H9 (cell line): Measurements from ENCODE around the gene RRP1B. TPM values are rescaled to one million over a fixed set of nuclear protein-coding genes. Genes with fewer than 3 reads are reported as not detected.

Experiments
- DNase-seq: peaks from one replicate; pipeline ENCODE4 v3.0.0-alpha.2; 2017
- H2AFZ ChIP-seq: one replicate; pipeline ENCODE4 v1.6.1; 2013; ENCODE audit warnings: mild to moderate bottlenecking, low read length, control low read depth, moderate library complexity
- H2AK5ac ChIP-seq: 2 replicates; pipeline ENCODE4 v1.6.1; 2013; ENCODE audit warnings: low read length, control low read depth, mixed read lengths; ENCODE audit not compliant: insufficient read length
- H2BK120ac ChIP-seq: one replicate; pipeline ENCODE4 v1.6.1; 2013; ENCODE audit warnings: low read depth, mild to moderate bottlenecking, low read length, control low read depth, inconsistent platforms; ENCODE audit not compliant: poor library complexity, severe bottlenecking
- H2BK12ac ChIP-seq: 2 replicates; pipeline ENCODE4 v1.6.1; 2013; ENCODE audit warnings: low read length, control low read depth, mixed read lengths, low read depth; ENCODE audit not compliant: insufficient read length
- H2BK15ac ChIP-seq: 2 replicates; pipeline ENCODE4 v1.6.1; 2013; ENCODE audit warnings: low read depth, low read length, control low read depth
- H2BK20ac ChIP-seq: one replicate; pipeline ENCODE4 v1.6.1; 2013; ENCODE audit warnings: low read depth, mild to moderate bottlenecking, low read length, control low read depth, inconsistent platforms; ENCODE audit not compliant: poor library complexity, severe bottlenecking
- H2BK5ac ChIP-seq: 2 replicates; pipeline ENCODE4 v1.6.1; 2013; ENCODE audit warnings: low read length, control low read depth, mixed read lengths; ENCODE audit not compliant: insufficient read length
- H3K14ac ChIP-seq: 2 replicates; pipeline ENCODE4 v1.6.1; 2013; ENCODE audit warnings: low read length, control low read depth; ENCODE audit not compliant: insufficient read depth
- H3K18ac ChIP-seq: 2 replicates; pipeline ENCODE4 v1.6.1; 2013; ENCODE audit warnings: low read depth, mild to moderate bottlenecking, mixed read lengths, low read length, control low read depth; ENCODE audit not compliant: insufficient read length
- H3K23ac ChIP-seq: 2 replicates; pipeline ENCODE4 v1.6.1; 2013; ENCODE audit warnings: low read length, control low read depth, mixed read lengths, low read depth; ENCODE audit not compliant: insufficient read length
- H3K23me2 ChIP-seq: 2 replicates; pipeline ENCODE4 v1.6.1; 2013; ENCODE audit warnings: low read depth, mild to moderate bottlenecking, mixed read lengths, low read length, control low read depth; ENCODE audit not compliant: insufficient read length, poor library complexity, severe bottlenecking
- H3K27ac ChIP-seq: 2 replicates; pipeline ENCODE4 v1.5.1; 2013; ENCODE audit warnings: low read length, control low read depth, mixed read lengths, low read depth; ENCODE audit not compliant: insufficient read length
- H3K27me3 ChIP-seq: 2 replicates; pipeline ENCODE4 v1.6.1; 2013; ENCODE audit warnings: low read length, control low read depth, inconsistent platforms; ENCODE audit not compliant: insufficient read depth
- H3K4ac ChIP-seq: 2 replicates; pipeline ENCODE4 v1.6.1; 2013; ENCODE audit warnings: low read depth, mild to moderate bottlenecking, control low read depth, inconsistent platforms, low read length, moderate library complexity
- H3K4me1 ChIP-seq: 2 replicates; pipeline ENCODE4 v1.6.1; 2013; ENCODE audit warnings: low read length, control low read depth, inconsistent platforms; ENCODE audit not compliant: insufficient read depth
- H3K4me2 ChIP-seq: 2 replicates; pipeline ENCODE4 v1.6.1; 2013; ENCODE audit warnings: low read length, control low read depth, mixed read lengths; ENCODE audit not compliant: insufficient read length, insufficient read depth
- H3K56ac ChIP-seq: 2 replicates; pipeline ENCODE4 v1.6.1; 2013; ENCODE audit warnings: low read depth, mild to moderate bottlenecking, mixed read lengths, low read length, control low read depth; ENCODE audit not compliant: insufficient read length
- H3K79me1 ChIP-seq: 2 replicates; pipeline ENCODE4 v1.6.1; 2013; ENCODE audit warnings: low read depth, mild to moderate bottlenecking, moderate library complexity, low read length, control low read depth, inconsistent platforms; ENCODE audit not compliant: insufficient read depth, poor library complexity, severe bottlenecking
- H3K79me2 ChIP-seq: 2 replicates; pipeline ENCODE4 v1.6.1; 2013; ENCODE audit warnings: low read length, control low read depth, inconsistent platforms; ENCODE audit not compliant: insufficient read depth
- H3K9ac ChIP-seq: 2 replicates; pipeline ENCODE4 v1.6.1; 2013; ENCODE audit warnings: low read length, control low read depth, mixed read lengths; ENCODE audit not compliant: insufficient read length; ENCODE audit errors: extremely low read depth
- H3K9me3 ChIP-seq: one replicate; pipeline ENCODE4 v1.6.1; 2013; ENCODE audit warnings: low read depth, low read length, inconsistent platforms; ENCODE audit not compliant: control insufficient read depth
- H3T11ph ChIP-seq: one replicate; pipeline ENCODE4 v1.6.1; 2013; ENCODE audit warnings: mild to moderate bottlenecking, low read length, control low read depth, inconsistent platforms
- H4K20me1 ChIP-seq: one replicate; pipeline ENCODE4 v1.6.1; 2013; ENCODE audit not compliant: control insufficient read depth, insufficient read length, insufficient read depth
- H4K5ac ChIP-seq: 2 replicates; pipeline ENCODE4 v1.6.1; 2013; ENCODE audit warnings: low read depth, mild to moderate bottlenecking, mixed read lengths, low read length, control low read depth; ENCODE audit not compliant: insufficient read length
- H4K8ac ChIP-seq: replicated peaks from 2 replicates; pipeline ENCODE4 v1.6.1; 2013; ENCODE audit warnings: low read length, control low read depth, mixed read lengths, low read depth; ENCODE audit not compliant: insufficient read length
- H4K91ac ChIP-seq: 2 replicates; pipeline ENCODE4 v1.6.1; 2013; ENCODE audit warnings: low read depth, mild to moderate bottlenecking, moderate library complexity, mixed read lengths, low read length, control low read depth; ENCODE audit not compliant: insufficient read length
- H3K27ac Mint-ChIP-seq, 3 experiments: 2 replicates in 2 of 3; 3 replicates in 1 of 3; pipeline ENCODE4 v1.8.0; 2020 to 2021; ENCODE audit warnings: mixed read lengths in 3 of 3, mild to moderate bottlenecking in 1 of 3, moderate library complexity in 1 of 3
- H3K27me3 Mint-ChIP-seq: 2 replicates; pipeline ENCODE4 v1.8.0; 2021; ENCODE audit warnings: low read depth, mild to moderate bottlenecking, moderate library complexity, mixed read lengths
- H3K36me3 Mint-ChIP-seq, 3 experiments: 2 replicates in 2 of 3; 3 replicates in 1 of 3; pipeline ENCODE4 v1.8.0; 2020 to 2021; ENCODE audit warnings: low read depth in 3 of 3, mixed read lengths in 3 of 3; ENCODE audit not compliant: insufficient read depth in 1 of 3
- H3K4me1 Mint-ChIP-seq, 2 experiments: 2 replicates each; pipeline ENCODE4 v1.8.0; 2020; ENCODE audit warnings: mixed read lengths in 2 of 2
- H3K4me3 Mint-ChIP-seq, 2 experiments: 2 replicates in 1 of 2; 3 replicates in 1 of 2; pipeline ENCODE4 v1.8.0; 2020 to 2021; ENCODE audit warnings: mild to moderate bottlenecking in 2 of 2, mixed read lengths in 2 of 2, moderate library complexity in 1 of 2
- H3K9me3 Mint-ChIP-seq, 2 experiments: 2 replicates in 1 of 2; 3 replicates in 1 of 2; pipeline ENCODE4 v1.8.0; 2020; ENCODE audit warnings: mild to moderate bottlenecking in 2 of 2, mixed read lengths in 2 of 2, moderate library complexity in 1 of 2
- CTCF ChIP-seq: fragments of 200-600 bp; sonication (generic); conservative IDR thresholded peaks from 3 replicates; pipeline ENCODE4 v1.8.0; 2021; ENCODE audit warnings: antibody characterized with exemption, mild to moderate bottlenecking
- WGBS: extraction: QIAGEN DNeasy Blood & Tissue Kit; methylation state at CpG from one replicate; pipeline ENCODE4 v1.1.7; 2013; ENCODE audit warnings: missing lambda C conversion rate, low lambda C conversion rate, mixed read lengths; ENCODE audit not compliant: insufficient read length; ENCODE audit errors: extremely low coverage; 5-methylcytosine and 5-hydroxymethylcytosine counted together
- total RNA-seq: library from RNA; stranded (reverse); gene quantifications from 2 replicates; pipeline ENCODE4 v1.2.1, GENCODE V29; 2021

The RRP1B gene
- total RNA-seq, 1 experiment from 2014 or later, result 96.6 TPM

- no peak overlapping the region for H3K27ac ChIP-seq
- no peak overlapping the region for H2BK120ac ChIP-seq
- Mint-ChIP-seq H3K4me3 (no peak overlapping the region), H3K9me3 (no peaks in the 10 kb centered on the region), H3K4me1 (no peaks in the 10 kb centered on the region), H3K36me3 (peaks cover 28 to 92% (median 80%) of the 10 kb centered on the region in 3 experiments; a peak in 6 of 7 replicates), H3K27ac (no peak overlapping the region), H3K27me3 (no peaks in the 10 kb centered on the region)
- no peak overlapping the region for H3K14ac ChIP-seq
- H3K9ac ChIP-seq, result no peak overlapping the region
- H3K27me3 ChIP-seq, result no peaks in the 10 kb centered on the region
- H4K8ac ChIP-seq, result no peak overlapping the region
- H4K91ac ChIP-seq, result no peak overlapping the region
- no peak overlapping the region for H2BK12ac ChIP-seq
- no peak overlapping the region for H3K4ac ChIP-seq
- H2BK15ac ChIP-seq, result no peak overlapping the region
- no peak overlapping the region for H3K56ac ChIP-seq
- TF ChIP-seq CTCF, result no peak
- H2AK5ac ChIP-seq, result no peak overlapping the region
- H3T11ph ChIP-seq, result no peak overlapping the region
- no peaks in the 10 kb centered on the region for H3K9me3 ChIP-seq
- no peaks in the 10 kb centered on the region for H3K79me1 ChIP-seq
- no peak overlapping the region for H3K18ac ChIP-seq
- H3K4me2 ChIP-seq, result no peak overlapping the region
- H4K5ac ChIP-seq, result no peak overlapping the region
- no peaks in the 10 kb centered on the region for H3K23me2 ChIP-seq
- no peaks in the 10 kb centered on the region for H4K20me1 ChIP-seq
- WGBS, result no CpG with 5 or more reads among the region's 8 CpGs
- H3K4me1 ChIP-seq, result no peaks in the 10 kb centered on the region
- H2BK5ac ChIP-seq, result no peak overlapping the region
- H3K23ac ChIP-seq, result no peak overlapping the region
- H2AFZ ChIP-seq, result no peak overlapping the region
- H3K79me2 ChIP-seq, result no peaks in the 10 kb centered on the region
- H2BK20ac ChIP-seq, result no peak overlapping the region
- DNase-seq, result no peak
These were observed 33.6 kb downstream of the RRP1B start for GRCh38 chr21:43692949-43693348.
